DND-41 (cell line): Measurements from ENCODE around the gene SMIM9.

ENCODE experiments used
- ATAC-seq: fragments of 200-7000 bp; cut with Tn5 transposase; 3 replicates; pipeline ENCODE4 v1.9.1; 2021; ENCODE audit warnings: low read depth; ENCODE audit not compliant: insufficient read depth
- DNase-seq: peaks from one replicate; pipeline ENCODE4 v3.0.0-alpha.2; 2020
- H2AFZ ChIP-seq: 2 replicates; pipeline ENCODE4 v1.6.0; 2012; ENCODE audit warnings: low read depth, low read length
- H3K27ac ChIP-seq: 2 replicates; pipeline ENCODE4 v1.5.1; 2012; ENCODE audit warnings: low read length, inconsistent platforms
- H3K27me3 ChIP-seq: fragments of 200-600 bp; sonication (generic); 2 replicates; pipeline ENCODE4 v1.6.0; 2012; ENCODE audit warnings: low read length, mild to moderate bottlenecking, inconsistent platforms; ENCODE audit not compliant: insufficient read depth, poor library complexity
- H3K36me3 ChIP-seq: 2 replicates; pipeline ENCODE4 v1.5.1; 2012; ENCODE audit warnings: low read length, inconsistent platforms; ENCODE audit not compliant: insufficient read depth
- H3K4me1 ChIP-seq: 2 replicates; pipeline ENCODE4 v1.5.1; 2012; ENCODE audit warnings: mild to moderate bottlenecking, low read length; ENCODE audit not compliant: insufficient read depth
- H3K4me2 ChIP-seq: 2 replicates; pipeline ENCODE4 v1.6.0; 2012; ENCODE audit warnings: mild to moderate bottlenecking, moderate library complexity, low read length, inconsistent platforms; ENCODE audit not compliant: insufficient read depth
- H3K4me3 ChIP-seq, 2 experiments: fragments of 200-600 bp in 1 of 2; shearing (Covaris generic) in 1 of 2; 2 replicates each; pipeline ENCODE4 v1.5.1; 2012 to 2016; ENCODE audit warnings: inconsistent platforms in 2 of 2, low read length in 2 of 2, mild to moderate bottlenecking in 2 of 2, low read depth in 1 of 2, moderate library complexity in 1 of 2
- H3K79me2 ChIP-seq: 2 replicates; pipeline ENCODE4 v1.6.0; 2012; ENCODE audit warnings: low read length, inconsistent platforms; ENCODE audit not compliant: insufficient read depth
- H3K9ac ChIP-seq: 2 replicates; pipeline ENCODE4 v1.6.0; 2012; ENCODE audit warnings: low read depth, mild to moderate bottlenecking, inconsistent platforms, low read length, moderate library complexity
- H3K9me3 ChIP-seq: 2 replicates; pipeline ENCODE4 v1.5.1; 2012; ENCODE audit warnings: low read length, moderate library complexity, mild to moderate bottlenecking, inconsistent platforms; ENCODE audit not compliant: insufficient read depth, severe bottlenecking
- H4K20me1 ChIP-seq: 2 replicates; pipeline ENCODE4 v1.6.0; 2012; ENCODE audit warnings: low read length; ENCODE audit not compliant: insufficient read depth
- CTCF ChIP-seq: IDR thresholded peaks from 2 replicates; pipeline ENCODE4 v1.5.1; 2012; ENCODE audit warnings: borderline replicate concordance, low read length, moderate library complexity, mild to moderate bottlenecking; ENCODE audit not compliant: poor library complexity, severe bottlenecking; ENCODE audit errors: extremely low read depth
- EZH2 ChIP-seq: IDR thresholded peaks from 3 replicates; pipeline ENCODE4 v1.6.1; 2012; ENCODE audit warnings: borderline replicate concordance, low read depth, mild to moderate bottlenecking, moderate library complexity, low read length, inconsistent platforms; ENCODE audit not compliant: severe bottlenecking

SMIM9 gene

DNA sequence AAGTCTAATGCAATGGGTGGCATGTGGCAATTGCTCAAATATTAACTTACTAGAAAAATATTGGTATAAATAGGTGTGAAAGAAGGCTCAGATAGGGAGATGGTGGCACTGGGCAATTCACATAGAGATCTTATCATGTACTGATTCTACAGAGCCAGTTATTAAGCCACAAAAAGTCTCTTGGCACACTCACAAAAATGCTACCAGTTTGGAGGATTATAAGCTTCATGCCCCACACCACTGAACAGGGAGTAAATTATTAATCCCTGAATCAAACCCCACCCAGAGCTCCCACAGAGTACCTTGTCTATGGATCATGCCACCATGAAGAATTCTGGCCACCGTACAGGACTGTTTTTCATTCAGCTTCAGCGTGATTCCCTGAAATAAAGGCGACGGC is 43.0 kb downstream of the SMIM9 start:
- H3K79me2 ChIP-seq, result peaks cover 24% of the 10 kb centered on the region
- TF ChIP-seq CTCF, result no peak
- TF ChIP-seq EZH2, result no peak
- peaks cover 5% of the 10 kb centered on the region; the same call in 1 of the 2 replicates for H3K36me3 ChIP-seq
- no peak overlapping the region for H2AFZ ChIP-seq
- H3K27me3 ChIP-seq, result no peaks in the 10 kb centered on the region
- no peak overlapping the region for H3K4me2 ChIP-seq
- no peak for ATAC-seq
- H3K9me3 ChIP-seq, result no peaks in the 10 kb centered on the region
- no peak overlapping the region for H3K4me3 ChIP-seq
- H3K27ac ChIP-seq, result no peak overlapping the region
- DNase-seq, result no peak
- no peak overlapping the region for H3K9ac ChIP-seq
- H3K4me1 ChIP-seq, result no peaks in the 10 kb centered on the region
- H4K20me1 ChIP-seq, result peaks cover 3% of the 10 kb centered on the region; the same call in 1 of the 2 replicates

DNA sequence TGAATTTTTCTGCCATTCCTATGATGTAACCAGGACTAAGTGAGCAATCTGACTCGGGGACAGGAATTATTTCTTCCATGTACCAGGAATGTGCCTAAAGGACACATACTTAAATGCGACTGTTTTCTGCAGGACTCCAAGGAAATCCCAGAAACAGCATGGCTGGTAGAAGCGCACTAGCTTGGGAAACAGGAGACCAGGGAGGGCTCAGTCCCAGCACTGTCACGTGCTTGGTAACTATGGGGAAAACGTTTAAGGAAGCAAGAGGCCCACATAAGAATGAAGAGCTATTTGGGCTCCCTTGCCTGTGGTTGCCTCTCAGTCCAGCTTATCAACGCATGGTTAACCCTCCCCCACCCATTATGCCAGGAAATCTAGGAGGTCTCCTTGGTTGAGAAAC is 48.7 kb downstream of the SMIM9 start:
- no peak for ATAC-seq
- Histone ChIP-seq H3K79me2 (peaks cover under 1% of the 10 kb centered on the region; the same call in 1 of the 2 replicates), H3K9me3 (no peaks in the 10 kb centered on the region), H3K27ac (no peak overlapping the region), H3K4me2 (no peak overlapping the region), H3K4me1 (no peaks in the 10 kb centered on the region), H4K20me1 (no peaks in the 10 kb centered on the region), H2AFZ (no peak overlapping the region), H3K9ac (no peak overlapping the region), H3K4me3 (no peak overlapping the region), H3K36me3 (peaks cover 15% of the 10 kb centered on the region; the same call in 1 of the 2 replicates), H3K27me3 (no peaks in the 10 kb centered on the region)
- TF ChIP-seq EZH2 (no peak), CTCF (no peak)
- no peak for DNase-seq

DNA sequence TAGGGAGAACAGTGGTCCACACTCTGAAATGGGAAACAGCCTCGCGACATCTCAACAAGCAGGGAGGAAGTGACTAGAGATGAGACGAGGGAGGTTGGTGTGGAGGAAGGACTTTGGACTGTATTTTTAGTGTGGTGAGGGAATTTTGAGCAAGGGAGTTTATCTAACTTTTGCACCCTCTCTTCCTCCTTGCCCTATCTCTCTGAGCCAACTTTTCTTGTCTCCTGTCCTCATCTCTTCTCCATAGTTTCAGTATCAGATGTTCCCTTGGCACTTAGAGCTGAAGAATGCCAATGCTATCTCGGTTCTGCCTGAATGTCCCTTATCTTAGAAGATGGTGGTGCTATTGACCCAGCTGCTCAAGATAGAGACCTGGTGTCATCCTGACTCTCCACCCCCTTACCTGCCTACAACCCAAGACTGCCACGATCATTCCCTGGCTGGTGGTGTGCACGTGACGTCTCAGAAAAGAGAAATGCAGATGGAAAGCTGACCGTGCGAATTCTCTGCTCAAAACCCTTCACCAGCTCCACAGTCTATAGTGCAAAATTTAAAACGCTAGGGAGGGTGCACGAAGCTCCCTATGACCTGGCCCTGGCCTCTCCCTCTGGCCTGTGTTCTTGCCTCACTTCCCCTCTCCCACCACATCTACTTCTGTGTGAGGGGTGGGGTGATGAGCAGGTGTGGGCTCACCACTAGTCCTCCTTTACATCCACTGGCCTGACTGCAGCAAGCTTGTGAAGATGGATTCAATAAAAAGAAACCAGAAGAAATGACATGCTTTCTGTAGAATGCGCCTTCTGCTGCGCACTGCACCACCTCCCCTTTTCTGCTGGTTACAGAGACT is 50.1 kb downstream of the SMIM9 start:
- no peak overlapping the region for H2AFZ ChIP-seq
- no peaks in the 10 kb centered on the region for H3K9me3 ChIP-seq
- no peak overlapping the region for H3K4me3 ChIP-seq
- H3K27ac ChIP-seq, result no peak overlapping the region
- H3K9ac ChIP-seq, result no peak overlapping the region
- TF ChIP-seq EZH2, result no peak
- TF ChIP-seq CTCF, result no peak
- H4K20me1 ChIP-seq, result no peaks in the 10 kb centered on the region
- H3K27me3 ChIP-seq, result no peaks in the 10 kb centered on the region
- no peak overlapping the region for H3K4me2 ChIP-seq
- H3K4me1 ChIP-seq, result no peaks in the 10 kb centered on the region
- no peaks in the 10 kb centered on the region for H3K79me2 ChIP-seq
- ATAC-seq, result no peak
- no peak for DNase-seq
- H3K36me3 ChIP-seq, result peaks cover 16% of the 10 kb centered on the region; the same call in 1 of the 2 replicates
